Testis (tissue), 2 donors: ENCODE results near the gene SLC39A7.

ENCODE experiments used
- CTCF ChIP-seq, 3 experiments: fragments of 450-650 bp in 2 of 3; fragments of 200-600 bp in 1 of 3; sonication (generic) in 1 of 3; IDR thresholded peaks; one replicate each; pipeline ENCODE4 v1.5.1; 2016 to 2019; ENCODE audit warnings: antibody characterized with exemption in 3 of 3, mild to moderate bottlenecking in 2 of 3, moderate library complexity in 1 of 3
- POLR2A ChIP-seq: fragments of 450-650 bp; IDR thresholded peaks from one replicate; pipeline ENCODE4 v1.6.1; 2017; ENCODE audit warnings: antibody characterized with exemption, mild to moderate bottlenecking, moderate library complexity

GRCh38 chr6:33166811-33167210 is 33.9 kb upstream of the SLC39A7 start:
- TF ChIP-seq CTCF (IDR thresholded peaks at IDR 0.05), result no peak
- TF ChIP-seq POLR2A, result no peak
